ENCODE data around the gene GPS1.

The GPS1 gene

GRCh38 chr17:82053556-82054263 is 2.0 kb downstream of the GPS1 start:
- DNase-seq (ENCODE audit: extremely low read depth, low read depth): no peak

GRCh38 chr17:82054351-82055022 is 2.8 kb downstream of the GPS1 start:
- TF ChIP-seq CTCF (IDR thresholded peaks at IDR 0.05; ENCODE audit: low read depth, low read length): no peak
- DNase-seq (ENCODE audit: extremely low read depth, low read depth): no peak

More at GRCh38 chr17:82053556-82054263, 2.0 kb downstream of the GPS1 start:
- no peak for TF ChIP-seq CTCF (IDR thresholded peaks at IDR 0.05; ENCODE audit: low read depth, low read length)

- no peak for TF ChIP-seq CTCF (IDR thresholded peaks at IDR 0.05; ENCODE audit: low read depth, low read length)
These were observed 3.6 kb downstream of the GPS1 start for GRCh38 chr17:82055023-82055964.

GRCh38 chr17:82055965-82056728 is 4.4 kb downstream of the GPS1 start:
- DNase-seq (ENCODE audit: extremely low read depth, low read depth): no peak
- no peak for TF ChIP-seq CTCF (IDR thresholded peaks at IDR 0.05; ENCODE audit: low read depth, low read length)

More at GRCh38 chr17:82055023-82055964, 3.6 kb downstream of the GPS1 start:
- DNase-seq (ENCODE audit: extremely low read depth, low read depth): no peak

- no peak for DNase-seq (ENCODE audit: extremely low read depth, low read depth)
- TF ChIP-seq CTCF (IDR thresholded peaks at IDR 0.05; ENCODE audit: low read depth, low read length): no peak
These were observed 5.3 kb downstream of the GPS1 start for GRCh38 chr17:82056729-82057621.

- no peak for TF ChIP-seq CTCF (IDR thresholded peaks at IDR 0.05; ENCODE audit: low read depth, low read length)
- DNase-seq (ENCODE audit: extremely low read depth, low read depth): no peak
These were observed 6.6 kb downstream of the GPS1 start for GRCh38 chr17:82058230-82058854.
